HCEC 1CT (cell line): ENCODE data around the gene GIGYF2.

Experiments
- DNase-seq: peaks from one replicate; pipeline ENCODE4 v3.0.0-alpha.2; 2017

The GIGYF2 gene

GRCh38 chr2:232884549-232885263 lies 187.6 kb downstream of the GIGYF2 start:
- DNase-seq: no peak

- no peak for DNase-seq
These were observed 188.3 kb downstream of the GIGYF2 start for GRCh38 chr2:232885264-232885961.

- no peak for DNase-seq
These were observed 189.0 kb downstream of the GIGYF2 start for GRCh38 chr2:232886176-232886575.

GRCh38 chr2:232886632-232887031 lies 189.5 kb downstream of the GIGYF2 start:
- no peak for DNase-seq

- DNase-seq: no peak
These were observed 190.2 kb downstream of the GIGYF2 start for GRCh38 chr2:232887171-232887850.

- DNase-seq: no peak
These were observed 191.1 kb downstream of the GIGYF2 start for GRCh38 chr2:232888099-232888836.

GRCh38 chr2:232888839-232889529 lies 191.9 kb downstream of the GIGYF2 start:
- no peak for DNase-seq

- DNase-seq: no peak
These were observed 192.8 kb downstream of the GIGYF2 start for GRCh38 chr2:232889876-232890401.

GRCh38 chr2:232890536-232890895 lies 193.4 kb downstream of the GIGYF2 start:
- no peak for DNase-seq

- DNase-seq: no peak
These were observed 193.9 kb downstream of the GIGYF2 start for GRCh38 chr2:232890896-232891601.

GRCh38 chr2:232891621-232892071 lies 194.5 kb downstream of the GIGYF2 start:
- DNase-seq: no peak

GRCh38 chr2:232892221-232892620 lies 195.1 kb downstream of the GIGYF2 start:
- no peak for DNase-seq

- DNase-seq: no peak
These were observed 195.7 kb downstream of the GIGYF2 start for GRCh38 chr2:232892843-232893242.

GRCh38 chr2:232893834-232894233 lies 196.7 kb downstream of the GIGYF2 start:
- DNase-seq: no peak

- DNase-seq: no peak
These were observed 197.1 kb downstream of the GIGYF2 start for GRCh38 chr2:232894251-232894650.

GRCh38 chr2:232894746-232895145 lies 197.6 kb downstream of the GIGYF2 start:
- DNase-seq: no peak

- DNase-seq: no peak
These were observed 199.0 kb downstream of the GIGYF2 start for GRCh38 chr2:232896111-232896510.

- DNase-seq: no peak
These were observed 199.8 kb downstream of the GIGYF2 start for GRCh38 chr2:232896720-232897597.

GRCh38 chr2:232897598-232898408 lies 200.7 kb downstream of the GIGYF2 start:
- no peak for DNase-seq
